GM21529 (cell line): ENCODE results near the gene VASN.
"Not testable (repeated sequence)": the region's sequence is repeated elsewhere in the genome, so short reads cannot be mapped to it uniquely, and the experiment has no call there.

Source experiments
- ATAC-seq: cut with Tn5 transposase; IDR thresholded peaks from one replicate; pipeline ENCODE4 v1.9.1; 2021; ENCODE audit not compliant: unreplicated experiment

The VASN gene

GRCh38 chr16:4383591-4384444 lies 12.2 kb downstream of the VASN start:
- ATAC-seq = no peak

GRCh38 chr16:4384509-4384942 lies 12.9 kb downstream of the VASN start:
- ATAC-seq = no peak

GRCh38 chr16:4385066-4385788 lies 13.6 kb downstream of the VASN start:
- no peak for ATAC-seq

- no peak for ATAC-seq
Observed at GRCh38 chr16:4385789-4386450, 14.3 kb downstream of the VASN start.

GRCh38 chr16:4386451-4386805 lies 14.8 kb downstream of the VASN start:
- no peak for ATAC-seq

- ATAC-seq = no peak
Observed at GRCh38 chr16:4386951-4387565, 15.4 kb downstream of the VASN start.

GRCh38 chr16:4387781-4388180 lies 16.1 kb downstream of the VASN start:
- ATAC-seq = no peak

GRCh38 chr16:4388271-4389021 lies 16.8 kb downstream of the VASN start:
- no peak for ATAC-seq

GRCh38 chr16:4389051-4389955 lies 17.7 kb downstream of the VASN start:
- ATAC-seq = no peak

- no peak for ATAC-seq
Observed at GRCh38 chr16:4390266-4391260, 18.9 kb downstream of the VASN start.

GRCh38 chr16:4391631-4392381 lies 20.2 kb downstream of the VASN start:
- ATAC-seq = no peak

- ATAC-seq = no peak
Observed at GRCh38 chr16:4392382-4393239, 21.0 kb downstream of the VASN start.

- no peak for ATAC-seq
Observed at GRCh38 chr16:4393240-4393600, 21.6 kb downstream of the VASN start.

- not testable (repeated sequence) for ATAC-seq
Observed at GRCh38 chr16:4393850-4394249, 22.2 kb downstream of the VASN start.

GRCh38 chr16:4395055-4395726 lies 23.5 kb downstream of the VASN start:
- no peak for ATAC-seq

- ATAC-seq = no peak
Observed at GRCh38 chr16:4399001-4399730, 27.5 kb downstream of the VASN start.
